Non-pigmented ciliary epithelial cell (primary cell): ENCODE results near the gene TBX2.
"Not testable (repeated sequence)": the region's sequence is repeated elsewhere in the genome, so short reads cannot be mapped to it uniquely, and the experiment has no call there.

Source experiments
- DNase-seq: peaks from one replicate; pipeline ENCODE4 v3.0.0-alpha.2; 2010; ENCODE audit warnings: low read depth

Gene TBX2

DNA sequence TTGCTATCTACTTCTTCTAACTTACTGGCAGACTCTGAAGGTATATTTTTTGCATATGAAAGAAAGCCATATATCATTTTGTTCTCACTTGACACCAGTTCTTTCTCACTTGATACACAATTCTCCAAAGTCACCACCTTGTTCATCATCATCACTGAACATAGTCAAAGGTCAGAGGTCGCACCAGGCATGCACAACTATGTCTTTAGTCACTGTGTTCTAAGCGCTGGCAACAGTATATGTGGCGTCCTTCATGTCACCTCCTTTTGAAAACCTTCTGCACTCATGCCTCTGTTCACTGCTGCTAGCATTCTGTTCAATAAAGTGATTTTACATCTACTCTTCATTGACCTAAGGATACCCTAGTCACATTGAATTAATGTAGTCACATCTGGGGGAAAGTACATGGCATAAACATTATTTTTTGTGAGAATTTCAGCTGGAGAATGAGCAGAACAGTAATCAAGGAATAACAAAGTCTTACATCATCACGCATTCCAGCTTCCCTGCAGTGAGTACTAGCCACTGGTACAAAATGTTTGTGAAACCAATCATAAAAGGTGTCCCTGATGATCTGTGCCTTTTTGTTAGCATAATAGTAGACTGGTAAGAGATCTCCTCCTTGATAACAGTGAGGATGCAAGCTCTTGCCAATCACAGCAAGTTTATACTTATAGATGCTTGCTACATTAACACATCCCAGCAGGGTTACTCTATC is 32.1 kb downstream of the TBX2 start:
- no peak for DNase-seq

DNA sequence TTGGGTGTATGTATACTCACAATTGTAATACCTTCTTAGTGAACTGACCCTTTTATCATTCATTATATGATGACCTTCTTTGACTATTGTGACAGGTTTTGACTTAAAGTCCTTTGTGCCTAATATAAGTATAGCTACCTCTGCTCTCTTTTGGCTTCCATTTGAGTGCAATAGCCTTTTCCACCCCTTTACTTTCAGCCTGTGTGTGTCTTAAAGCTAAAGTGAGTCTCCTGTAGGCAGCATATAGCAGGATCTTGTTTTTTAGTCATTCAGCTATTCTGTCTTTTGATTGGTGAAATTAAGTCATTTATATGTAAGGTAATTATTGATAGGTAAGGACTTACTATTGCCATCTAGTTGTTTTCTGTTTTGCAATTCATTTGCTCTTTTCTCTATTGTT is 36.6 kb downstream of the TBX2 start:
- DNase-seq = no peak

DNA sequence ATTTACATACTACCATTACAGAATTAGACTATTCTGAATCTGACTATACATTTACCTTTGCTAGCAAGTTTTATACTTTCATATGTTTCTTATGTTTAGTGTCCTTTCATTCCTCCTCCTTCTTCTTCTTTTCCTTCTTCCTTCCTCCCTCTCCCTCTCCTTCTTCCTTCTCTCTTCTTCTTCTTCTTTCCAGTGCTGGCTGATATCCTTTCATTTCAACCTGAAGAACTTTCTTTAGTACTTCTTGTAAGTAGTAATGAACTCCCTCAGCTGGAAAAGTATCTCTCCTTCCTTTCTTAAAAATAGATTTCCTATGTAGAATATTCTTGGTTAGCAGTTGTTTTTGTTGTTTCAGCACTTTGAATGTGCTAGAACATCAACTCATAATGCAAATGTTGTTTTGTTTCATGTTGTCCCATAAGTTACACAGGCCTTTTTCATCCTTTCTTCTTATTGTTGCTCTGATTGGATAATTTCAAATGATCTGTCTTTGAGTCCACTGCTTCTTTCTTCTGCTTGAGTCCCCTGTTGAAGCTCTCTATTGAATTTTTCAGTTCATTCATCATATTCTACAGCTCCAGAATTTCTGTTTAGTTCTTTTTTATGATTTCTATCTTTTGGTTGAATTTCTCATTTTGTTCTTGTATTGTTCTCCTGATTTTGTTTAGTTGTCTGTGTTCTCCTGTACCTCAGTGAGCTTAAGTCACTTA is 37.5 kb downstream of the TBX2 start:
- DNase-seq = no peak

DNA sequence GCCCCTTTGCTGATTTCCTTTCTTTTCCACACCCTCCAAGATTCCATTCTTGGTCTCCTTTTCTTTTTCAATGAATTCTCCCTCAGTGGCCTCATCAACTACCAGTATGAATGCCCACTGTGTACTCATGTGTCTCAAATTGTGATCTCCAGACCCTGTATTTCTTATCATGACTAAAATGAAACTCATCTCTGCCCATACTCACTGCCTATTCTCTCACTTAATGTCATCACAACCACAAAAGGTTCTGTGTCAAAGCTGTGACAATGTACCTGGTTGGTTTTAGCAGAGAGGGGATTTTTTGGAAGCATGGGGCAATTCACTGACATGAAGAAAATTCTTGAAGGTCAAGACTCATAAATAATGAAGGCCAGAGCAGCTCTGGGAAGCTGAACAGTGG is 41.1 kb downstream of the TBX2 start:
- no peak for DNase-seq

DNA sequence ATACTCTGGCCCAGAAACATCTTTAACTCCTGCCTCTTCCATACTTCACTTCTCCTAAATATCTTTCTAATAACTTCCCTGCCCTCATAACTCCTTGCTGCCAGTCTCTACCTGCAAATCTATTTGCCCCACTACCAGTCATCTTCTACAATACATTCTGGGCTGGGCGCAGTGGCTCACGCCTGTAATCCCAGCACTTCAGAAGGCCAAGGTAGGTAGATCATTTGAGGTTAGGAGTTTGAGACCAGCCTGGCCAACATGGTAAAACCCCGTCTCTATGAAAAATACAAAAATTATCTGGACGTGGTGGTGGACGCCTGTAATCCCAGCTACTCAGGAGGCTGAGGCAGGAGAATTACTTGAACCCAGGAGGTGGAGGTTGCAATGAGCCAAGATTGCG is 41.9 kb downstream of the TBX2 start:
- DNase-seq = not testable (repeated sequence)

DNA sequence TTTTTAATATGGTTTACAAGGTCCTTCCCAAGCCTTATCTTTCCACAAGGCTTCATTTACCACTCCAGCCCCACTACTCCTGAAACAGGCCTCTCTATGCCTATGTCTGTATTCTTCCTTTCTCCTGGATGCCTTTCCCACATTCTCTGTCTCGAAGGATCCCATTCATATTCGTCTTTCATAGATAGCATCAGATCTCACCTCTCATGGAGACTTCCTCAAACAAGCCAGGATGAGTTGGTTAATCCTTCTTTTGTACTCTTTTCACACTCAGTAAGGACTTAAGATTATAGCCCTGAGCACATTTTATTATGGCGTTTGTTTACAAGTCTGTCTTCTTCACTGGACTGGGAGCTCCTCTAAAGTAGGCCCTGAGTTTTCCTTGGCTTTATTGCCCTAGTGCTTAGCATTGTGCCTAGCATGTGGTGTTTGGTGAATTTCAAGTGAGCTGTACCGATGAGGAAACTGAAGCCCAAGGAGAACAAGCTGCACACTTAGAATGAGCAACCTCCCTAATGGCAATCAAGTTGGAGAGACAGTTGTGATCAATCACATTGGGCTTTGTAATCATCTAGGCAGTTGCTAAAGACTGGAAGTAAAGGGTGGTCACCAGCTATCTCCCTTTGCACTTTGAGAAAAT is 42.6 kb downstream of the TBX2 start:
- no peak for DNase-seq

DNA sequence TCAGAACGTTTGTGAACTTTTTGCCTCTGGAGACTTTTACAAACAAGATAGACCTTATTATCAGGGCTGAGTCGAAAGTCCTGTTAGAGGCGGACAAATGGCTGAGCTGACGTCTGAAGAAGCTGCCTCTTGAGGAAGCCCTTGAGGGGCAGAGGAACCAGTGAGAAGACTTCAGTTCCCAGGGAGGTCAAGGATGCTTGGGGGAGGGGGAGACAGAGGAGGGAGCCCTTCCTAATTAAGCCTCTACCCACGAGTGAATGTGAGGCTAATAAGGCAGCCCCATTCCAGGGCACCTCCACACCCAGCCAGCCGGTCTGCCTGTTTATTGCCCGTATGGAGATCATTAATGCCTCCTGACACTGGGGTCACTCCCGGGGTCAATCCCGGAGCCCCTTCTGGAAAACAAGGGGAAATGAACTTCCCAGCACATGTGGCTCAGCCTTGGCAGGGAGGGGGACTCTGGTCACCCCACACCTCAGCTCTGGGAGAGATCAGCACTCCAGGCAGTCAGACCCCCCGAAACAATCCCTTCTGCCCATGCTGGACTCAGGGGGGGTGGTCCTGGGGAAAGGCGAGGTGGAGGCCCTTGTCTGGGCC is 43.3 kb downstream of the TBX2 start:
- no peak for DNase-seq

DNA sequence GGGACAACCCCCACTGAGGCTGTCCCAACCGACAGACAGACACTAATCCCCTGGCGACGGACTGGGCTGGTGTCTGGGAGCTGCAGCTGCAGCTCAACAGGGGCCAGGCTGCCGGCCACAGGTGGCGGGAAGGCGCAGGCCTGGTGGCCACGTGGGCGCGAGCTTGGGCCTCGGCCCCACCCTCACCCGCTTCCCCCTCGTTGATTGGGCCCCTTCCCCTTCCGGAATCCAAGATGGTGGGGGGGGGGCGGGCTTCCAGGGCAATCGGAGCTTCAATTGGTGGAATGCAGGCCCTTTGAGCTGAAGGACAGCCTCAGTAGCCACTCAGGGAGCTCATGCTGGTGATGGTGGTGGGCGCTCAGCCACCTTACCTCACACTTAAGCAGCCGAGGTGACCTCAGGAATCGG is 43.8 kb downstream of the TBX2 start:
- no peak for DNase-seq

DNA sequence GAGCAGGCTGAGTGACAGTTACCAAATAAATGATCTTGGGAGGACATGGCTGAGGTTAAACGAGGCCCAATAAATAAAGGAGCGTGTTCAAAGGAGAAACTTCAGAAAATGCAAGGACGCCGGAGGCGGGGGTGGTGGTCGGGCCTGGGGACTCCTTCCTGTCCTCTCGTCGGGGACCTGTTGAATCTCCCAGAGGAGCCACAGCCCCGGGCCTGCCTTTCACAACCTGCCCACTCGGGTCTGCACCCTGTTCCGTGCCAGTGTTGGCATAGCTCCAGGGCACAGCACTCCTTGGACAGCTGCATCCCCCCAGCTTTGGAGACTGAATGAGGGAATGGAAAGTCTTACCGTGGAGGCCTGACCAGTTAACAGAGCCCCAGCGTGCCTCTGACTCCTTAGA is 44.4 kb downstream of the TBX2 start:
- DNase-seq = no peak

DNA sequence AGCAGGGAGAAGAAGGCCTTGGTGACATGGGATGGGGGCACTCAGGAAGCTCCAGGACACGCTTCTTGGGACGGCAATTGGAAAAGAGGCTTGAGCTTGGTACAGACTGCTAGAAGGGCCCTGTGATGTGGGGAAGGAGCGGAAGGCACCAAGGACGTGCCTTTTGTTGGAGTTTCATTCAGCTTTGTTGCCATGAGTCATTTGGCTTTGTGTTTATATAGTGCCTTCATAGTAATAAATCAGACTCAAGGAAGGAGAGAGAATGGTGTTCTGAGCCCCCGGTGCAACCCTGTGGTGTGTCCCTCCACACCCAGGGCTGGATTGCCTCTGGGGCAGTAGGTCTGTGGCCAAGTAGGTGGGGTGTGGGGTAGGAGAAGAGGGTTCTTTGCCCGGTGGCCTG is 45.2 kb downstream of the TBX2 start:
- DNase-seq = no peak

DNA sequence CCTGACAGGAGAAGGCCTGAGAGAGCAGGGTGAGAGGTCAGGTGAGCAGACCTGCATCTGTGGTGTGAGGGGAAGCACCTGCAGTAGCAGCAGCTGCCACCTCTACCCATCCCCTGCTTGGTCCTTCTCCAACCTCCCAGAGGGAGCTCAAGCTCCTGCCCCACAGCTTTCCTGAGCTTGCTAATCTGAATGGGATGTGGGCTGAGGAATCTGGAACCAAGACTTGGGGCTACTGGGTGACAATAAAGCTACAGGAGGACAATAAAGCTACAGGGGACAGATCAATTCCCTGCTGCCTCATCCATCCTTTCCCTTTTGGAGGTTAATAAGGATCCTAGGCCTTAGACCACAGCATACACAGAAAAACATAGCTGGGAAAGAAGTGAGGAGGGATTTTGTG is 47.7 kb downstream of the TBX2 start:
- DNase-seq = no peak

DNA sequence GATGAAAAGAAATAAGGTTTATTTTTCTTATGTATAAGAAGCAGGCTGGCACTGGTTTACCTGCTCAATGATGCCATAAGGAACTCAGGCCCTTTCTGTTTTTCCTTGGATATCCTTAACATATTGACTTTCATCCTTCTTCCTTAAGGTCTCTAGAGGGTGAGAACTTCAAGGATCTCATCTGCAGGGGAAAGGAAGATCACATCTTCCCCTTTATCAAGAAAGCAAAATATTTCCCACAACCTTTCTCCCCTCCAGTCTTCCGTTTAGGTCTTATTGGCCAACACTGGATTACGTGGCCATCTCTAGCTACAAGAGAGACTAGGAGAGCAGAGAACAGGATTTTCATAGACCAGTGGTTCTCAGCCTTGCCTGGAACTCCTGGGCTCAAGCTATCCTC is 48.4 kb downstream of the TBX2 start:
- DNase-seq = no peak

DNA sequence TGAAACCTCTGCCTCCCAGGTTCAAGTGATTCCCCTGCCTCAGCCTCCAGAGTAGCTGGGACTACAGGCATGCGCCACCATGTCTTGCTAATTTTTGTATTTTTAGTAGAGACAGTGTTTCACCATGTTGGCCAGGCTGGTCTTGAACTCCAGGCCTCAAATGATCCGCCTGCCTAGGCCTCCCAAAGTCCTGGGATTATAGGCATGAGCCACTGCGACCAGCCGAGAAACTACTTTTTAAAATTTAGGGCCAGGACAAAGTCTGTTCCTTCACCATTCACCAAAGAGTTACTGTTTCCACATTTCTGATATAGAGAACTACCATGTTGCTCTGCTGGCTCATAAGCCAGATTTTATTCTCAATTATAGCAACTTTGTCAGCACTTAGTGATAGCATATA is 49.5 kb downstream of the TBX2 start:
- not testable (repeated sequence) for DNase-seq

DNA sequence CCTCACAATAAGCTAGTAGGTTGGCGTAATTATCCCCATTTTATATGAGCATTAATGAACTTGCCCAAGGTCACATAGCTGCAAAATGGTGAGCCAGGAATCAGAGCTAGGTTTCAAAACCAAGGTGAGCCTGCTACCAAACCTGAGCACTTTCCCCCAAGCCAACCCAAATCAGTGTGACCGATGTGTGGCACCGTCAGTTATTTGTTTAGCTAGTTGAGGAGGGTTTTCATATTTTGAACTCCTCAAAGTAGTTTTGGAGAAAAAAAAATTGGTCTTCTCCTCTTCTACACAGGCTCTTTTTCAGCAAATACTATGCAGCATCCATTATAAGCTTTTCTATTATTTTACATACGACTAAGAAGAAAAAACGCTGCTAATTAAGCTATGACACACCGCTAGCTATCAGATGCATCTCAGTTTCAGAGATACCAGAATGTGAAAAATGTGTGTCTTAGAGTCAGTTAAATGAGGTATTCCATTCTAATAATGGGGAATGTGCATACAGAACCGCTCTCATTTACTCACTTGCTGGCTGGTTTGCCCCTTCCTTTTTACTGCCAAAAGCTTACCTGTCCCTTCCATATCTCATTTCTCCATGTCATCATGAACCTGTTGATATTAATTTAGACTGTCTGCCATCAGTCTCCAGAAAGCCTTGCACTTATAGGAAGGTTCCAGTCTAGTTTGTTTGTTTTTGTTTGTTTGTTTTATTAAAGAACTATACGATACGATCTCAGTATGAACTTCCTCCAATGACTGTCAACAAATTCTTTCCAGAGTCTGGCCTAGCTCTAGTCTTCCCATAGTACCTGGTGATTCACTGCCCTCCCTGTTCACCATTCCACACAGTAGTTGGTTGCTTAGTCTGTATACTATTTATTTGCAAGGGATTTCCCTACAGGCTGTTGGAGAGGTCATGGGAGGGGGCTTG is 50.3 kb downstream of the TBX2 start:
- no peak for DNase-seq

DNA sequence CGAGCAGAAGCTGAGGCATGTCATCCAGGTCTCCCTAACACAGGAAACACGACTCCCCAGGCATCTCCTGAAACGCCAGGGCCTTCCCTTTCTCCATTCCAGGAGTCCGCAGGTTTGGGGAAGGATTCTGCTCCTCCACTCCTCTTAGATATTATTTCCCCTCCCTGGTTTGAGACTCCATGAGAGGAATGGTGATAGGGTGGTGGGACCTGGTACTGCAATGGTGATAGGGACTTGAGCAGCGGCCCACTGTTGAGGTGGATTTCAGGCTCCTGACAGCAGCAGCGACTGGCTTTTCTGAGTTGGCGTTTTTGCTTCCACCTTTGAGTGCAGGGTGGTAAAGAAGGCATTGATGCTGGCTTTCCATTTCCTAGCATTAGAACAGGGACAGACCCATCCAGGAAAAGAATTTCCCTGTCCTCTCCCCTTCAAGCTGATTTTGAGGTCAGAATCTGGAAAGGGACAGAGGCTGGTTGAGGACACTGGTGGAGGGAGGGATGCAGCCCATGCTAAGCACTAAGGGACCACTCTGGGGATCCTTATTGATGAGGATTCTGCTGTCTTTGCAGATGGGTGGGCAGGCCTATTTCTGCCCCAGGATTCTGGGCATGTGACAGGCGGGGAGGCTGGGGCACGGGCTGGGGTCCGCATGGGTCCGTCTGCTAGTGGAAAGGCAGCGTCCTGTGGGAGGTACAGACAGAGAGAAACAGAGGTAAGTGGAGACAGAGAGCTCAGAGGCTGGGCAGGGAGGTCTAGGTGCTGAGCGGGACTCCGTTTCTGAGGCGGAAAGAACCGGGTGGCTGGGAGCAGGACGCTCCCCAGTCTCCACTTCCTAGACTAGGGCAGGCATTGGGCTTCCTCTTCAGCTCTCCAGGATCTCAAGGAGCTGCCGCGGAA is 51.2 kb downstream of the TBX2 start:
- DNase-seq = no peak

DNA sequence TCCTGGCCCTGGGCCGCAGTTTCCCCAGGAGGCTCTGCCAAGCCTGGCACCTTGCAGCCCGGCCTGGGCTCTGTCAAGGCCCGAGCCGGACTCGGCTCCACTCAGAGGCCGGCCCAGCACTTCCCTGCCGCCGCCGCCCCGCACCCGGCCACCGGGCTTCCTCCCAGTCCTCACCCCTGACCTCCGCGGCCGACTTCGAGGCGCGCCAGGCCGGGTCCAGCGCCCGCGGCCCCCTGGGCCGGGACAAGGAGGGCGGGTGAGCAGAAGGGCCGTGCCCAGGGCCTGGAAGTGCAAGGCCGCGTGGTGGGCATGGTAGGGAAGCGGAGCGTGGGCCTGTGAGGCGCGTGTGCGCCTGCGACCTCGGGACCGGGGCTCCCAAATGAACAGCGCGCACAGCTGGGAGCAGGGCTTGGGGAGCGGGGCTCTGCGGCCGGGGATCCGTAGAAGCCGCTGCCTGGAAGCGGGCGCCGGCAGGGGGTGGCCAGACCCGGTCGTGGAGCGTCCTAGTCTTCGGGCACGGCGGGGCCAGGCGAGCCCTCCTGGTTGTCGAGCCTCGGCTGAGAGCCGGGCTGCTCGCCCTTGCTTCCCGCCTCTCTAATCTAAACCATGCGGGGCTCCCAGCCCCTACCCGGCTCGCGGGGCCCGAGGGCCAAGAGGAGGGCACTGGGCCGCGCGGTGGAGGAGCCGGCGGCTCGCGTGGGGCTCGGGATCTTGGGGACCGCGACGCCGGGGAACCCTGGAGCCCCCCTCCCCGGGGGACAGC is 52.1 kb downstream of the TBX2 start:
- DNase-seq = no peak

DNA sequence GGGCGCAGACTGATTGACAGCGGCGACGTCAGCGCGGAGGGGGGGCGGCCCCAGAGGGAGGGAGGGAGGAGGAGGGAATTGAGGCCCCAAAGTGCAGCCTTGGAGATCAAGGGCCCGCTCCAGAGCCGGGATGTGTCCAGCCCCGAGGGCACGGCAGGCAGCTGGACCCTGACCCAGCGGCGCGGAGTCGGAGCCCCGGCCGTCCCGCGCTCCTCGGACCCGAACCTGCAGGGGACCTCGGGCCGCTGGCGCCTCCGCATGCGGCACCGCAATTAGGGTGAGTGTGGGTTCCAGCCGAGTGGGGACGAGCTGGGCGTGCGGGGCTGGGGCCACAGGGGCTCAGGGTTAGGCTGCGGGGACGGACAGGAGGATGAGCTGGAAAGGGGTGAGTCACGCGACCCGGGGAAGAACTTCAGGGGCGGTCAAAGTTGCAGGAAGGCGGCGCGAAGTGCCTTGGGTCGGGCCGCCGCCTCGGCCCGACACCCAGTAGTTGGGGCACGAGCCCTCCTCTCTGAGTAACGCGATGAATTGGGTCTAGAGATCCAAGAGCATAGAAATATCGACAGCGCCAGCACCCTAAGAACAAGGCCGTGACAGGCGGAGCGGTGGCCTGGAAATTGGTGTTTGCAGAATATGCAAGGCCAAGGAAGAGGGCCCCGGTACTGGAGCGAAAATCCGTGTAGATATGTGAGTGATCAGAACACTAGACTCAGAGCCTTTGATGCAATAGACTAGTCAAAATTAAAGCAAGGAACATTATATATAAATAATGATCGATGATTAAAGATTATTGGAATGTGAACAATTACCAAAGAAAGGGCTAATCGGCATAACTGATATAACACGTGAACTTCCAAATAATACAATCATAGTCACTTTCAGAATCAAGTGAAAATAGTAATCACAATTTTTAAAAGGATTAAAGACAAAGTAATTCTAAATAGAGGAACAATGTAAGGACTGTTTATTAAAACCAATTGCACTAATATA is 53.0 kb downstream of the TBX2 start, which contains the start of gene TBX4:
TSS of gene TBX4 (plus strand) at position 122 of the 990 bp plus-strand sequence. CDS start 4,069 bp downstream, outside the sequence.
- no peak for DNase-seq

DNA sequence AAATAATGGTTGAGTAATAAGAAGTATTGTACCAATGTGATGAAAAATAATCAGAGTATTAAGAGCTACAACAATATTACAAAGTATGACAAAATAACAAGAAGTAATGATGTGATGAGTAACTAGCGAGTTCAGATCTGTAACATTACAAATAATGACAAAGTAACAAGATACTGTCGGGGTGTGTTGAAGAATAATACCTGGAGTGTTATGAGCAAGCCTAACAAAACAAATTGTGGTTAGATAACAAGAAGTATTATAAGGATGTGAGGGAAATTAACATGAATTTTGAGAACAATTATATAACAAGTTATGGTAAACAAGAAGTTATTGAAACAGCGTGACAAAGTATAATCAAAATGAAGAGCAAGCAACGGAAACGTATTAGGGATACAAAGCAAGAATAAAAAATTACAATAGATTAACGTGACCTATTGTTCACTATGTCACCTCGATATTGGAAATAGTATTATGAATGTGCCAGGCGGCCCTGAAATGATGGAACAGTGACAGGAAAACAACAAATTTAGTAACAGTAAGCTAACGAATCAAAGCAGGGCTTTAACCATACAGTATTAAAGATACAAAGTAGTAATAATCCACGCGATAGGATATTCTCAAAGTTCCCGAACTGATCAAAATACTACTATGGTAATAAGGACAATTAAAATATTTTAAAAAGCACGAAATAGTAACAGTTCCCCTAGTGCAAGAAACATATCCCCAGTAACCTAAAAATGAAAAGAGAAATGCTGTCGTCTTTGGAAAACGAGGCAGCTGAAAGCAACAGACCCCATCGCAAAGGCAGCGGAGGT is 54.1 kb downstream of the TBX2 start:
- DNase-seq = no peak
